Measurements from ENCODE around the gene MTHFSD.

Gene MTHFSD

DNA sequence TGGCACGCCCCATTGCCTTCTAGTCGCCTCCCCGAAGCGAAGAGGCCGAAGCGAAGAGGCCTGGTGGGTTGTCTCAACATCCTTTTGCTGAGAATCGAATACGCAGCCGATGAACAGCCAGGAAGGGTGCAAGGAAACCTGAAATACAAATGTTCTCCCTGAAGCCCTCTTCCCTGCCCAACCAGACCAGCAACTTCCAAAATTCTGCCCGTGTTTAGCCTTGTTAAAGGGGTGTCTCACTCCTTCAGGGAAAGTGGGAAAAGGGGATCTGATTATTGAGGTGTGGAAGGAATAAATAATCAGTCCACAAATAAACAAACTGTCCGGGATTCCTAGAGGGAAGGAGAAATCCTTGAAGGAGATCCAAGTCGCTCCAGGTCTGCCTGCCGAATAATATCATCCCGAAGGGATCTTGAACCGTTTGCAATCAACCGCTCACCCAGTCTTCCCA, 10.2 kb upstream of the MTHFSD start:
- Histone ChIP-seq H2BK12ac (ENCODE audit: low read length) (no peak overlapping the region), H3K79me1 (ENCODE audit: low read length) (no peaks in the 10 kb centered on the region), H2BK120ac (ENCODE audit: insufficient read depth, low read length, poor library complexity) (no peak overlapping the region), H3K14ac (ENCODE audit: low read length) (no peak overlapping the region), H3K36me3 (ENCODE audit: control insufficient read depth in 1 of 2, insufficient read depth in 2 of 2, low read length in 2 of 2) (no peaks in the 10 kb centered on the region), H3K18ac (ENCODE audit: low read length) (no peak overlapping the region), H3K9ac (ENCODE audit: low read length) (no peak overlapping the region), H2AFZ (ENCODE audit: insufficient read depth, low read length, poor library complexity) (no peak overlapping the region), H3K79me2 (ENCODE audit: control insufficient read depth, insufficient read depth, low read length, poor library complexity) (no peaks in the 10 kb centered on the region), H3K9me3 (ENCODE audit: insufficient read depth, low read depth, low read length) (peaks cover 3% of the 10 kb centered on the region), H3K27me3 (ENCODE audit: insufficient read depth, low read length) (peaks cover 54% of the 10 kb centered on the region), H3K4ac (ENCODE audit: low read depth, low read length) (no peak overlapping the region), H3K23ac (ENCODE audit: low read length) (peak overlapping the region; percentile 80), H3K27ac (ENCODE audit: low read depth, low read length) (no peak overlapping the region), H2BK5ac (ENCODE audit: low read depth, low read length, poor library complexity) (no peak overlapping the region), H3K4me2 (ENCODE audit: low read length) (no peak overlapping the region), H3K4me3 (ENCODE audit: low read depth, low read length) (no peak overlapping the region), H4K12ac (ENCODE audit: low read depth, low read length) (no peak overlapping the region), H3K4me1 (ENCODE audit: control insufficient read depth in 1 of 2, insufficient read depth in 2 of 2, low read length in 2 of 2) (peaks cover 0 to 4% of the 10 kb centered on the region in 2 experiments), H4K8ac (ENCODE audit: low read depth, low read length) (no peak overlapping the region), H2AK5ac (ENCODE audit: low read length) (no peak overlapping the region), H4K91ac (ENCODE audit: low read depth, low read length) (no peak overlapping the region)
- WGBS (ENCODE audit: extremely low coverage, insufficient coverage, insufficient read length) = no CpG with 5 or more reads among the region's 16 CpGs
- no peak for DNase-seq

DNA sequence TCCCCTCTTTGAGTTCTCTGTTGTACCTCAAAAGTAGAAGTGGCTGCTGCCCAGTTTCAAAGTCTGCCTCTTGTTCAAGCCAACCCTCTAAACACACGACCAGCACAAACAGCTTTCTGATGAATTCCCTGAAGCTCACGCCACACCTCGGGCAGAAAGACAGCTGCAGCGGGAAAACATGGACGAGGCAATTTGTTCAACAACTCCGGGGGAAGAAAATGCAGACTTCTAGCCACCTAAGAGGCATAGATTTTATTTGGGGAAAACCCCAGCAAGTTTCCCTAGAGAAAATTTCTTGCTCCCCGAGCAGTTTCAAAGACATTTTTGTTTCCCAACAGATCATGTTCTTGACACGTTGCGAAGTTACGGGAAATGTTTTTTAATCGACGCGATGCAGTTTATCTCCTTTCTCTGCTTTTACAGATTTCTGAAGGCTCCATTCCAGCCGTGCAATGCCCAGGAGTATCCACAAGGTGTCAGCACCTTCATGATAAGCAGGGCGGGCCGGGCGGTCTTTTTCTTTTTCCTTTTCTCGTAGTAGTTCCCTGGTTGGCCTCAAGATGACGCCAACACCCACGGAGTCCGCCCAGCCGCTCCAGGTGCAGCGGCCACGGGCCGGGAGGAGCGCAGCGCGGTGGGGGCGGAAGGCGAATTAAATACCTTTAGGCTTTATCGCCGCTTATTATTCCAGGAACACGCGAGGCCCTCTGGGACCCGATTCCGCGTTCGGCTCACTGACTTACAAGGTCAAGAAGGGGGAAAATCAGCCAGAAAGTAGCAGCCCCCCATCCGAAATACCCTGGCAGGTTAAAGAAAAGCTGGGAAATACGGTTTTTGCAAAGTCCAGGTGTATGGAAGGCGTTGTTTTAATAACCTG, 8.7 kb upstream of the MTHFSD start:
- H3K9ac ChIP-seq (ENCODE audit: low read length) = no peak overlapping the region
- H2BK5ac ChIP-seq (ENCODE audit: low read depth, low read length, poor library complexity) = no peak overlapping the region
- H2BK12ac ChIP-seq (ENCODE audit: low read length) = no peak overlapping the region
- H2AFZ ChIP-seq (ENCODE audit: insufficient read depth, low read length, poor library complexity) = no peak overlapping the region
- H3K18ac ChIP-seq (ENCODE audit: low read length) = no peak overlapping the region
- no peaks in the 10 kb centered on the region for H3K36me3 ChIP-seq (ENCODE audit: control insufficient read depth in 1 of 2, insufficient read depth in 2 of 2, low read length in 2 of 2)
- H4K91ac ChIP-seq (ENCODE audit: low read depth, low read length) = no peak overlapping the region
- WGBS (ENCODE audit: extremely low coverage, insufficient coverage, insufficient read length) = no CpG with 5 or more reads among the region's 41 CpGs
- no peak overlapping the region for H4K12ac ChIP-seq (ENCODE audit: low read depth, low read length)
- no peak overlapping the region for H3K14ac ChIP-seq (ENCODE audit: low read length)
- H3K27me3 ChIP-seq (ENCODE audit: insufficient read depth, low read length) = peaks cover 43% of the 10 kb centered on the region
- no peak overlapping the region for H3K4me3 ChIP-seq (ENCODE audit: low read depth, low read length)
- no peak overlapping the region for H2BK120ac ChIP-seq (ENCODE audit: insufficient read depth, low read length, poor library complexity)
- DNase-seq = peak; percentile 84 to 96
- no peak overlapping the region for H3K4ac ChIP-seq (ENCODE audit: low read depth, low read length)
- no peak overlapping the region for H2AK5ac ChIP-seq (ENCODE audit: low read length)
- H3K9me3 ChIP-seq (ENCODE audit: insufficient read depth, low read depth, low read length) = peaks cover 3% of the 10 kb centered on the region
- peaks cover 0 to 4% of the 10 kb centered on the region in 2 experiments for H3K4me1 ChIP-seq (ENCODE audit: control insufficient read depth in 1 of 2, insufficient read depth in 2 of 2, low read length in 2 of 2)
- H3K23ac ChIP-seq (ENCODE audit: low read length) = no peak overlapping the region
- H3K27ac ChIP-seq (ENCODE audit: low read depth, low read length) = no peak overlapping the region
- H3K79me2 ChIP-seq (ENCODE audit: control insufficient read depth, insufficient read depth, low read length, poor library complexity) = no peaks in the 10 kb centered on the region
- peak overlapping the region; percentile 44 for H3K4me2 ChIP-seq (ENCODE audit: low read length)
- no peaks in the 10 kb centered on the region for H3K79me1 ChIP-seq (ENCODE audit: low read length)
- no peak overlapping the region for H4K8ac ChIP-seq (ENCODE audit: low read depth, low read length)

DNA sequence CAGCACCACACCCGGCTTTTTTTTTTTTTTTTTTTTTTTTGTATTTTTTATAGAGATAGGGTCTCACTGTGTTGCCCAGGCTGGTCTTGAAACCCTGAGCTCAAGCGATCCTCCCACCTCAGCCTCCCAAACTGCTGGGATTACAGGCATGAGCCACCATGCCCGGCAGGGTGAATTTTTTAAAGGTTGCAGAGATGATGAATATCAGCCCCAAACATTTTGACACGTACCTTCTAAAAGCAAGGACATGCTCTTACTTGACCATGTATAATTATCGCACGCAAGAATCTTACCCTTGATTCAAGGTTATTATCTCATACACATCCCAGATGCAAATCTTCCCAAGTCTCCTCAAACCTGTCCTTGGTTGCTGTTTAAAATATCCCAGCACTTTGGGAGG, 7.3 kb upstream of the MTHFSD start:
- no peak overlapping the region for H3K27ac ChIP-seq (ENCODE audit: low read depth, low read length)
- WGBS (ENCODE audit: extremely low coverage, insufficient coverage, insufficient read length) = no CpG with 5 or more reads among the region's 6 CpGs
- H3K27me3 ChIP-seq (ENCODE audit: insufficient read depth, low read length) = peaks cover 30% of the 10 kb centered on the region
- no peak overlapping the region for H3K9ac ChIP-seq (ENCODE audit: low read length)
- no peak overlapping the region for H2AK5ac ChIP-seq (ENCODE audit: low read length)
- H2BK5ac ChIP-seq (ENCODE audit: low read depth, low read length, poor library complexity) = no peak overlapping the region
- H3K9me3 ChIP-seq (ENCODE audit: insufficient read depth, low read depth, low read length) = peaks cover 3% of the 10 kb centered on the region
- H3K79me2 ChIP-seq (ENCODE audit: control insufficient read depth, insufficient read depth, low read length, poor library complexity) = no peaks in the 10 kb centered on the region
- no peak overlapping the region for H3K4me3 ChIP-seq (ENCODE audit: low read depth, low read length)
- H3K79me1 ChIP-seq (ENCODE audit: low read length) = no peaks in the 10 kb centered on the region
- H4K12ac ChIP-seq (ENCODE audit: low read depth, low read length) = no peak overlapping the region
- no peaks in the 10 kb centered on the region for H3K36me3 ChIP-seq (ENCODE audit: control insufficient read depth in 1 of 2, insufficient read depth in 2 of 2, low read length in 2 of 2)
- no peak overlapping the region for H3K18ac ChIP-seq (ENCODE audit: low read length)
- H2AFZ ChIP-seq (ENCODE audit: insufficient read depth, low read length, poor library complexity) = no peak overlapping the region
- H3K4me2 ChIP-seq (ENCODE audit: low read length) = no peak overlapping the region
- no peak overlapping the region for H4K8ac ChIP-seq (ENCODE audit: low read depth, low read length)
- H4K91ac ChIP-seq (ENCODE audit: low read depth, low read length) = no peak overlapping the region
- no peak overlapping the region for H2BK12ac ChIP-seq (ENCODE audit: low read length)
- H3K23ac ChIP-seq (ENCODE audit: low read length) = no peak overlapping the region
- no peak overlapping the region for H3K4ac ChIP-seq (ENCODE audit: low read depth, low read length)
- peak; percentile 21 to 80 for DNase-seq
- H3K14ac ChIP-seq (ENCODE audit: low read length) = no peak overlapping the region
- H2BK120ac ChIP-seq (ENCODE audit: insufficient read depth, low read length, poor library complexity) = no peak overlapping the region
- H3K4me1 ChIP-seq (ENCODE audit: control insufficient read depth in 1 of 2, insufficient read depth in 2 of 2, low read length in 2 of 2) = peaks cover 0 to 3% of the 10 kb centered on the region in 2 experiments

DNA sequence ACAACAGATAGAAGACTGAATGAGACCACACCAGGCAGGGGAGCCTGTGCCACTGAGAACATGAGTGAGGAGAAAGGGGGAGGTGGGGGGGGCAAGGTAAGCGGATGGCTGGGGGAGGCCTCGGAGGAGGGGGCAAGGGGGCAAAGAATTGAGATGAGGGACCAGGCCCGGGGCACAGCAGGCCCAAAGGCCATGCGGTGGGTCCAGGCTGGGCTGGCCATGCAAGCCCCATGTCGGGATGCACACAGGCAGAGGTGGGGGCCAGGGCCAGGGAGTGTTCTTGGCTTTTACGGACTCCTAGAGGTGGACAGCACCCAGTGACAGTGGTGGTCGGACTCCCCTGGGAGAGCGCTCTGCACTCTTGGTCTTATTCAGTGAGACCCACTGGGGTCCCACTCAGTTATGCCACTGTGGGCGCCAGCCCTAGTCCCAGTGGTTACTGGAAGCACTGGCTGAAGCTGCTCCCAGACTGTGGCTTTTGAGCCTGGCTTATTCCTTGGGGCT, 4.8 kb upstream of the MTHFSD start:
- Histone ChIP-seq H4K8ac (ENCODE audit: low read depth, low read length) (no peak overlapping the region), H3K36me3 (ENCODE audit: control insufficient read depth in 1 of 2, insufficient read depth in 2 of 2, low read length in 2 of 2) (no peaks in the 10 kb centered on the region), H3K9me3 (ENCODE audit: insufficient read depth, low read depth, low read length) (peaks cover 3% of the 10 kb centered on the region), H3K4me1 (ENCODE audit: control insufficient read depth in 1 of 2, insufficient read depth in 2 of 2, low read length in 2 of 2) (peaks cover 3 to 6% of the 10 kb centered on the region in 2 experiments), H3K18ac (ENCODE audit: low read length) (no peak overlapping the region), H4K12ac (ENCODE audit: low read depth, low read length) (no peak overlapping the region), H3K79me2 (ENCODE audit: control insufficient read depth, insufficient read depth, low read length, poor library complexity) (peaks cover under 1% of the 10 kb centered on the region), H2AFZ (ENCODE audit: insufficient read depth, low read length, poor library complexity) (no peak overlapping the region), H3K9ac (ENCODE audit: low read length) (no peak overlapping the region), H3K4me3 (ENCODE audit: low read depth, low read length) (no peak overlapping the region), H3K14ac (ENCODE audit: low read length) (no peak overlapping the region), H2BK5ac (ENCODE audit: low read depth, low read length, poor library complexity) (no peak overlapping the region), H3K4ac (ENCODE audit: low read depth, low read length) (no peak overlapping the region), H2BK120ac (ENCODE audit: insufficient read depth, low read length, poor library complexity) (no peak overlapping the region), H2AK5ac (ENCODE audit: low read length) (no peak overlapping the region), H2BK12ac (ENCODE audit: low read length) (no peak overlapping the region), H3K27me3 (ENCODE audit: insufficient read depth, low read length) (peaks cover 9% of the 10 kb centered on the region), H3K27ac (ENCODE audit: low read depth, low read length) (no peak overlapping the region), H4K91ac (ENCODE audit: low read depth, low read length) (no peak overlapping the region), H3K23ac (ENCODE audit: low read length) (no peak overlapping the region), H3K4me2 (ENCODE audit: low read length) (no peak overlapping the region), H3K79me1 (ENCODE audit: low read length) (peaks cover 5% of the 10 kb centered on the region)
- DNase-seq = no peak
- no CpG with 5 or more reads among the region's 9 CpGs for WGBS (ENCODE audit: extremely low coverage, insufficient coverage, insufficient read length)

Data from trophoblast cell (in vitro differentiated cells and primary cell).